IMR-90 (cell line): ENCODE measurements around the gene KLF16.

ENCODE experiments used
- CEBPB ChIP-seq: IDR thresholded peaks from 2 replicates; pipeline ENCODE4 v1.6.1; 2012; ENCODE audit warnings: low read depth, low read length, improper control_type of control experiment
- POLR2A ChIP-seq: IDR thresholded peaks from 2 replicates; pipeline ENCODE4 v1.6.1; 2012; ENCODE audit warnings: mild to moderate bottlenecking, low read depth, low read length
- RAD21 ChIP-seq: IDR thresholded peaks from 2 replicates; pipeline ENCODE4 v1.6.1; 2012; ENCODE audit warnings: low read length, improper control_type of control experiment
- TF ChIP-seq, protein P1 (sequence below): conservative IDR thresholded peaks from 2 replicates; pipeline ENCODE4 v1.5.1; 2012; ENCODE audit warnings: mild to moderate bottlenecking, low read depth, low read length, improper control_type of control experiment
- TF ChIP-seq, protein P2 (sequence below): fragments of 150-350 bp; IDR thresholded peaks from 2 replicates; pipeline ENCODE4 v1.6.1; 2016; ENCODE audit warnings: low read depth, mild to moderate bottlenecking, low read length, moderate library complexity, borderline replicate concordance

GRCh38 chr19:1853295-1854038 is 9.9 kb downstream of the KLF16 start:
- TF ChIP-seq, protein P1, sequence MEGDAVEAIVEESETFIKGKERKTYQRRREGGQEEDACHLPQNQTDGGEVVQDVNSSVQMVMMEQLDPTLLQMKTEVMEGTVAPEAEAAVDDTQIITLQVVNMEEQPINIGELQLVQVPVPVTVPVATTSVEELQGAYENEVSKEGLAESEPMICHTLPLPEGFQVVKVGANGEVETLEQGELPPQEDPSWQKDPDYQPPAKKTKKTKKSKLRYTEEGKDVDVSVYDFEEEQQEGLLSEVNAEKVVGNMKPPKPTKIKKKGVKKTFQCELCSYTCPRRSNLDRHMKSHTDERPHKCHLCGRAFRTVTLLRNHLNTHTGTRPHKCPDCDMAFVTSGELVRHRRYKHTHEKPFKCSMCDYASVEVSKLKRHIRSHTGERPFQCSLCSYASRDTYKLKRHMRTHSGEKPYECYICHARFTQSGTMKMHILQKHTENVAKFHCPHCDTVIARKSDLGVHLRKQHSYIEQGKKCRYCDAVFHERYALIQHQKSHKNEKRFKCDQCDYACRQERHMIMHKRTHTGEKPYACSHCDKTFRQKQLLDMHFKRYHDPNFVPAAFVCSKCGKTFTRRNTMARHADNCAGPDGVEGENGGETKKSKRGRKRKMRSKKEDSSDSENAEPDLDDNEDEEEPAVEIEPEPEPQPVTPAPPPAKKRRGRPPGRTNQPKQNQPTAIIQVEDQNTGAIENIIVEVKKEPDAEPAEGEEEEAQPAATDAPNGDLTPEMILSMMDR = peak; percentile 87
- TF ChIP-seq CEBPB = no peak
- peak; percentile 41 for TF ChIP-seq RAD21
- no peak for TF ChIP-seq POLR2A
- TF ChIP-seq, protein P2, sequence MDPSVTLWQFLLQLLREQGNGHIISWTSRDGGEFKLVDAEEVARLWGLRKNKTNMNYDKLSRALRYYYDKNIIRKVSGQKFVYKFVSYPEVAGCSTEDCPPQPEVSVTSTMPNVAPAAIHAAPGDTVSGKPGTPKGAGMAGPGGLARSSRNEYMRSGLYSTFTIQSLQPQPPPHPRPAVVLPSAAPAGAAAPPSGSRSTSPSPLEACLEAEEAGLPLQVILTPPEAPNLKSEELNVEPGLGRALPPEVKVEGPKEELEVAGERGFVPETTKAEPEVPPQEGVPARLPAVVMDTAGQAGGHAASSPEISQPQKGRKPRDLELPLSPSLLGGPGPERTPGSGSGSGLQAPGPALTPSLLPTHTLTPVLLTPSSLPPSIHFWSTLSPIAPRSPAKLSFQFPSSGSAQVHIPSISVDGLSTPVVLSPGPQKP = no peak
